ENCODE data around the gene KLHL12.
A peak's percentile ranks its signal among the peaks of the same experiment; 100 is the strongest.

Gene KLHL12

GRCh38 chr1:202926581-202927491, at the start of gene KLHL12:
Gene KLHL12 (minus strand): TSS chr1:202927234. CDS start chr1:202925162, 2,072 bp downstream.
- peak; percentile 93 for DNase-seq

GRCh38 chr1:202976633-202977032, 49.6 kb upstream of the KLHL12 start:
- DNase-seq: no peak

- no peak for DNase-seq
Measured at GRCh38 chr1:202974856-202975255, 47.8 kb upstream of the KLHL12 start.

GRCh38 chr1:202972046-202972445, 45.0 kb upstream of the KLHL12 start:
- DNase-seq: no peak

GRCh38 chr1:202968895-202969295, 41.9 kb upstream of the KLHL12 start:
- DNase-seq: no peak

GRCh38 chr1:202968351-202968750, 41.3 kb upstream of the KLHL12 start:
- no peak for DNase-seq

- no peak for DNase-seq
Measured at GRCh38 chr1:202967684-202968281, 40.7 kb upstream of the KLHL12 start.

GRCh38 chr1:202966006-202966898, 39.2 kb upstream of the KLHL12 start:
- no peak for DNase-seq

GRCh38 chr1:202965422-202965821, 38.4 kb upstream of the KLHL12 start:
- DNase-seq: peak; percentile 47

- DNase-seq: peak; percentile 97
Measured at GRCh38 chr1:202964791-202965410, 37.9 kb upstream of the KLHL12 start.

- no peak for DNase-seq
Measured at GRCh38 chr1:202961220-202961880, 34.3 kb upstream of the KLHL12 start.

- peak; percentile 39 for DNase-seq
Measured at GRCh38 chr1:202959276-202959620, 32.2 kb upstream of the KLHL12 start.

GRCh38 chr1:202958544-202959275, 31.7 kb upstream of the KLHL12 start:
- DNase-seq: no peak

- DNase-seq: peak; percentile 82
Measured at GRCh38 chr1:202957733-202958543, 30.9 kb upstream of the KLHL12 start, which contains the start of gene ADIPOR1. Gene ADIPOR1 (minus strand): TSS chr1:202958312. CDS start chr1:202951070, 7,242 bp downstream.

- DNase-seq: no peak
Measured at GRCh38 chr1:202956969-202957368, 29.9 kb upstream of the KLHL12 start.

- no peak for DNase-seq
Measured at GRCh38 chr1:202954057-202954745, 27.2 kb upstream of the KLHL12 start.

- no peak for DNase-seq
Measured at GRCh38 chr1:202953392-202953791, 26.4 kb upstream of the KLHL12 start.

- no peak for DNase-seq
Measured at GRCh38 chr1:202952818-202953217, 25.8 kb upstream of the KLHL12 start.

GRCh38 chr1:202952099-202952498, 25.1 kb upstream of the KLHL12 start:
- DNase-seq: no peak

- DNase-seq: no peak
Measured at GRCh38 chr1:202951437-202951836, 24.4 kb upstream of the KLHL12 start.
